22Rv1 (cell line): ENCODE data around the gene MBD2.

ENCODE experiments used
- ZFX ChIP-seq: fragments of 450-650 bp; IDR thresholded peaks from 2 replicates; pipeline ENCODE4 v1.6.1; 2017; ENCODE audit warnings: antibody characterized with exemption, borderline replicate concordance
- TF ChIP-seq, protein P1 (sequence below): fragments of 450-650 bp; IDR thresholded peaks from 2 replicates; pipeline ENCODE4 v1.5.1; 2017; ENCODE audit warnings: mild to moderate bottlenecking

- TF ChIP-seq, protein P1, sequence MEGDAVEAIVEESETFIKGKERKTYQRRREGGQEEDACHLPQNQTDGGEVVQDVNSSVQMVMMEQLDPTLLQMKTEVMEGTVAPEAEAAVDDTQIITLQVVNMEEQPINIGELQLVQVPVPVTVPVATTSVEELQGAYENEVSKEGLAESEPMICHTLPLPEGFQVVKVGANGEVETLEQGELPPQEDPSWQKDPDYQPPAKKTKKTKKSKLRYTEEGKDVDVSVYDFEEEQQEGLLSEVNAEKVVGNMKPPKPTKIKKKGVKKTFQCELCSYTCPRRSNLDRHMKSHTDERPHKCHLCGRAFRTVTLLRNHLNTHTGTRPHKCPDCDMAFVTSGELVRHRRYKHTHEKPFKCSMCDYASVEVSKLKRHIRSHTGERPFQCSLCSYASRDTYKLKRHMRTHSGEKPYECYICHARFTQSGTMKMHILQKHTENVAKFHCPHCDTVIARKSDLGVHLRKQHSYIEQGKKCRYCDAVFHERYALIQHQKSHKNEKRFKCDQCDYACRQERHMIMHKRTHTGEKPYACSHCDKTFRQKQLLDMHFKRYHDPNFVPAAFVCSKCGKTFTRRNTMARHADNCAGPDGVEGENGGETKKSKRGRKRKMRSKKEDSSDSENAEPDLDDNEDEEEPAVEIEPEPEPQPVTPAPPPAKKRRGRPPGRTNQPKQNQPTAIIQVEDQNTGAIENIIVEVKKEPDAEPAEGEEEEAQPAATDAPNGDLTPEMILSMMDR, result no peak
- TF ChIP-seq ZFX, result no peak
These were observed 33.1 kb downstream of the MBD2 start for GRCh38 chr18:54191352-54191751.
